HG03108 (cell line): Measurements from ENCODE around the gene PCYT2.

Source experiments
- ATAC-seq: cut with Tn5 transposase; IDR thresholded peaks from one replicate; pipeline ENCODE4 v1.9.1; 2021; ENCODE audit warnings: moderate library complexity; ENCODE audit not compliant: unreplicated experiment

PCYT2 gene

DNA sequence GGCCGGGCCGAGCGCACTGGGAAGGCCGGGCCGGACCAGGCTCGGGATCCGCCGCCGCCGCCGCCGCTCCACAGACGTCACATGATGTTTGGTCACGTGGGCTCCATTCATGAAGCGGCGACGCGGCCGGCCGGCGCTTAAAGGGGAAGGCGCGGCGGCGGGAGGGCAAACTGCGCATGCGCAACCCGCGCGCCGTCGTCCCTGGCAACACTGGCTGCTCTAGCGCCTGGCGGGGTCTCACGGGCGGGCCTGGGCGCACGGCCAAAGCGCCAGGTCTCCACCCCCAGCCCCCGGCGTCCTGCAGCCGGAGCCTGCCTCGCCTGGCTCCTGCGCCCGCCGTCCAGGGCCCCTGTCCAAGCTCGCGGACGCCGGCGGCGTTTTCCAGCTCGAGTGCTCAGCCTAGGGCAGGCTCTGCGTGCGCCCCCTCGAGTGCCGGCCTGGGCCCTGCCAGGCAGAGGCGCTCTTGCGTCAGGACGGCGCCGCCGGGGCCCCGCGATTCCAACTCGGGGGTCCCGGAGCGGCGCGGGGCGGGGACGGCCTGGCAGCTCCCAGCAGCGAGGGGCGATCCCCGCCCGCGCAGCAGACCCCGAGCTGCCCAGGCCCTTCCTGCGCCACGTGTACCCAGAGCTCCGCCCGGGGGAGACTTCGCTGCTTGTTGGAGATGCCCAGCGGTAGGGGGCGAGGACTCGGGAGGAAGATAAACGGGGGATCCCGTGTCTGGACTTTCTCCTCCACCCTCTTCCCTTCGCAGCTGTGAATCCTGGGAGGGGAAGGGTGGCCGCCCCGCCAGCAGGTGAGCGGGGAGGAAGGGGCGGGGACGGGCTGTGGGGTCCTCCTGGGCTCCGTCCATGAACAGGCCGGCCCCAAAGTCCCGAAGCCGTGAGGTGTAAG is 16.7 kb upstream of the PCYT2 start, which contains the start of gene MAFG:
Gene MAFG, minus strand, starts transcription at position 83 of the 891 bp plus-strand sequence. CDS start 4,550 bp downstream, outside the sequence.
- ATAC-seq = peak; percentile 39

DNA sequence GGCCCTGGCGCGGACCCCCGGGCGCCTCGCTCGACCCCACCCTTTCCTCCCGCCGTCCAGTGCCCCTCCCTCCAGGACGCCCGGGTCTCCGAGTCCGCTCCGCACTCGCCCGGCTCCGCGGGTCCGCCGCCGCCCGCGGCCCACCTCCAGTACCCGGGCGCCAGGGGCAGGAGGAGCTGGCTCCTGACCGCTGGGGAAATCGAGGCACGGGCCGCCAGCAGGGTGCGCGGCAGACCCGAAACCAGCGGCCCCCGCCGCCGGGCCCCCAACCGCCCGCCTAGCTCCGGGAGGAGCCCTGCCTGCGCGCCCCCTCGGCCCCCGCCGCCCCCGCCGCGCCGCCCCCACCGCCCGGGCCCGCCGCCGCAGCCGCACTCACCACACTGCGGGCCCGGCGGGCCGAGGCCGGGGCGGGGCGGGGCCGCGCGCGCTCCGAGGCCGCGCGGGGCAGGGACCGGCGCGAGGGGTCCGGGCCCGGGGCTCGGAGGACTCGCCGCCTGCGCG is 16.0 kb upstream of the PCYT2 start:
- ATAC-seq = peak; percentile 7

- ATAC-seq = peak; percentile 8
Observed at GRCh38 chr17:81926451-81927151, 15.4 kb upstream of the PCYT2 start.

- no peak for ATAC-seq
Observed at GRCh38 chr17:81925860-81926450, 14.8 kb upstream of the PCYT2 start.

DNA sequence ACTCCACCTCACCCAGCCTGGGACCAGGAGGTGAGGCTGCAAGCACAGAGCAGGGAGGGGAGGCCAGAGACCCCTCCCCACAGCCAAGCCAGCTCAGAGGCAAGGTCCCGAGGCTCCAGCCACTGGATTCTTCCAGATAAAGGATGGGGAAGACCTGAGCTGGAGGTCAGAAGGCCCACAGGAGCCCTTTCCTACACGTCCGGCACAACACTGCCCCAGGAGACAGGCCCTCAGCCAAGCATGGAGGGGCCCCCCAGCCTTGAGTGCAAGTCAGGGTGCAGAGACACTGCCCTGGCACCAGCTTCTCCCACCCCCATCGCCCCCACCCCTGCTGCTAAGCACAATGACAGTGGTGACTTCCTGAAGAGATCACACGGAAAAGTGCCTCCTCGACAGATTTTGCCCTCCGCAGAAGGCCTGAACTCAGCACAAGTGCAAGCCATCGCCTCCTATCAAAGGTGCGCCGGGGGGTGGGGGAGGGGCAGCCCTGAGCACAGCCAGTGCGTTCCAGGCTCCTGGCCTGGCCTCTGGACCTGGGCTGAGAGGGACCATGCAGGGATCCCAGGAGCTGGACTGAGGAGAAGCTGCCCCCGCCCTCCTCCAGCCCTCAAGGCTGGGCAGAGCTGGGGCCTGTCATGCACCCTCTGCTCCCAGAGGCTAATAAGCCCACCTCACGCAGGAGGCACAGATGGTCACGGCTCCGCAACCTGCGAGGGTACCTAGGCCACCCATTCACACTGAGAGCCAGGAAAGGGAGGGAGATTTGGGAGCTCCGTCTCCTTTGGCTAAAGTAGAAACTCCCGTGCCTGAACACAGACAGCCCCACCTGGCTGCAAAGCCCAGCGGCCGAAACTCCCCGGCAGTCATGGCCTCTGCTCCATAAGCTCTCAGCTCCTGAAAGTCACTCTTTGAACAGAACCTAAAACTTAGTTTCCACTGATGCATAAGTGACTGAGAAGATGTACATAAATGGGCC is 13.6 kb upstream of the PCYT2 start:
- ATAC-seq = no peak

DNA sequence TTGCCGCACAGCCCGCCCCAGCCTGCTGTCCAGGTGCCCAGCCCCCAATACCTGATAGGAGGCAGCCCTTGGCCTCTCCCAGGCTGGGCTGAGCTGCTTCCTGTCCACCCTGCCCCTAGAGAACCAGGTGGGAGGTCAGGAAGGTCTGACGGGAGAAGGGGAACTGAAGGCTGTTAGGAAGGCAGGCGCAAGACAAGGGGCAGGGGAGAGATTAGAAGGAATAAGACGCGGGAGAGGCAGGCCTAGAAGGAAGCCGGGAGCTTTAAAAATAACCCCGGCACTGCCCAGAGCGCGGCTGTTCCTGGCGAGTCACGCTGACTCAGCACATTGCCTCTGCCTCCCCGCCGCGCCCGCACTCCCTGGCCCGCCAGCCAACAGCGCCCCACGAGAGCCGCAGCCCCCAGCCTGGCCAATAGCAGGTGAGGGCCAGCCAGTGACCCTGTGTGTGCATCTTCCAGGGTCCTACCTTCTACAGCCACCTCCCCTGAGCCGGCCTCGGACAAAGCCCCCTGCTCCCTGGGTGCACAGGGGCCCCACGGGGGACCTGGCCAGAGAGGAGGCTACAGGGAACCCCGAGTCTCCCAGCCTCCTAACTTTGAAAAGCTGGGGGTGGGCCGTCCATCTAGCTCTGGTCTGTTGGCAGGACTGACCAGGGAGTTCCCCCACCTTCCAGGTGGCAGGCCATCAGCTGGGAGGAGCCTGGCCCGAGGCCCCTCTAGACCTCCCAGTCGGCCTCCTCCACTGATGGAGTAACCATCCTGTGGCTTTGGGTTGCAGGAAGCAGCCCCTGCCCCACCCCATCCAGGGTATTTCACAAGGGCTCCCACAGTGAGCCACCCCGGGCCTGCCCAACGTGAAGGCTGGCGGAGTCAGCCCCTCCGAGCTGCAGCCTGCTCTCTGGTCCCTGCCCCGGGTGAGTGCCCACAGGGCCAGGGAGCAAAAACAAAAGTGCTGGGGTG is 12.4 kb upstream of the PCYT2 start:
- no peak for ATAC-seq

DNA sequence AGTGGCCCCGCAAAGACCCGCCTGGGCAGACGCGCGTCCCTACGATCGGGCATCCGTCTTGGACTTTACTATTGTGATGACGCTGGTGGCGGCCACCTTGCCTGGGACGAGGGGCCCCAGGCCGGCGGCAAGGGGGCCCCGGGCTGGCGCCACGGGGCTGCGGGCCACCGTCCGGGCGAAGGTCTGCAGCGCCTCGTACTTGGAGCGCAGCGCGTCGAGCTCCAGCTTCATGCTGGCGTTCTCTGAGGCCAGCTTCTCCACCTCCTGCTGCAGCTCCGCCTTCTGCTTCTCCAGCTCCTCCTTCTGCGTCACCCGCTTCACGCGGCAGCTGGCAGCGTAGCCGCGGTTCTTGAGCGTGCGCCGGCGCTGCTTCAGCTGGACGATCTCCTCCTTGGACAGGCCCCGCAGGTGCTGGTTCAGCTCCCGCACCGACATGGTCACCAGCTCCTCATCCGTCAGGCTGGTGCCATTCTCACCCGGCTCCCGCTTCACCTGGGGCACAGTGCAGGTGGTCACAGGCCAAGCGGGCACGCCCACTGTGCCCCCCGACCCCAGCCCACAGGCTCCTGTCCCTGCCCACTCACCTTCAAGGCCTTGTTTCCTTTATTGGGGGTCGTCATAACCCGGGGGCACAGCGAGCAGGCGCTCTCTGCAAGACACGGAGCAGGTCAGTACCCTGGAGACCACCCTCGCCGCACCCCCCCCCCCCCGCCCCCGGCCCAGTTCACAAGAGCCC is 11.5 kb upstream of the PCYT2 start:
- ATAC-seq = no peak

- no peak for ATAC-seq
Observed at GRCh38 chr17:81921996-81922565, 10.9 kb upstream of the PCYT2 start.

- ATAC-seq = no peak
Observed at GRCh38 chr17:81921537-81921862, 10.3 kb upstream of the PCYT2 start.

DNA sequence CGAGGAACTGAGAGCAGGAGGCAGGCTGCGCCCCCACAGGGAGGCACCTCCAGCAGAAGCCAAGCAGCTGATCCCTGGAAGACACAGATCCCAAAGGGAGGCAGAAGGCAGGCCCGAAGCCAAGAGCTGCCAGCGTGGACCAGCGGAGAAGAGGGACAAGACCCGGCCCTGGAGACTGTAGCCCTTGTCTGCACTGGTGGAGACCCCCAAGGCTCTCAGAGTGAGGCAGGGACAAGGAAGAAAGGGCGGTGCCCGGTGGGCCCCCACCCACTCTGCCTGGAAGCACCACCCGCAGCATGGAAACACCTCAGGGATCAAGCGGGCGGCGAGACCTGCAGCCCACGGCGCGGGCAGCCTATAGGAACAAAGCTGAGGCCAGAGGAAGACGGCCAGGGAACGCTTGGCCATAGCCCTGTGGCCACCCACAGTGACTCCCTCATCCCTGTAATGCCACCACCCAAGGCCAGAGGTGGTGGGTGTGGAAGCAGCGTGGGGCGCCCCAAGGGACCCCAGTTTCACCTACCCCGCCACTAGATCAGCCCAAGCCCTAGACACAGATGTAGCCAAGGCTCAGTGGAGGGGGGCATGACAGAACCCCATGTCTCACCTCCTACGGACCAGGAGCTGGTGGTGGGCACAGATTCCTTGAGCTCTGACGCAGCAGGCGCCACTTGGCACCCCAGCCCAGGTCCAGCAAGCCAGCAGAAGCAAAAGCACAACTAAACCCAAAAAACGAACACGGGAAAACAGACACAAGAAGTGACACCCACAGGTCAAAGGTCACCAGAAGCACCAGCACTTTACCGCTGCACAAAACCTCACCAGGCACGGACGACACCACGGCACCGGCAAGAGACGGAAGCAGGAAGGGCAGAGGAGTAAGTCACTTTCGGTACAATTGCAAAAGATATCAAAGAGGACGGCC is 9.7 kb upstream of the PCYT2 start:
- ATAC-seq = no peak

- no peak for ATAC-seq
Observed at GRCh38 chr17:81918832-81919545, 7.8 kb upstream of the PCYT2 start.

DNA sequence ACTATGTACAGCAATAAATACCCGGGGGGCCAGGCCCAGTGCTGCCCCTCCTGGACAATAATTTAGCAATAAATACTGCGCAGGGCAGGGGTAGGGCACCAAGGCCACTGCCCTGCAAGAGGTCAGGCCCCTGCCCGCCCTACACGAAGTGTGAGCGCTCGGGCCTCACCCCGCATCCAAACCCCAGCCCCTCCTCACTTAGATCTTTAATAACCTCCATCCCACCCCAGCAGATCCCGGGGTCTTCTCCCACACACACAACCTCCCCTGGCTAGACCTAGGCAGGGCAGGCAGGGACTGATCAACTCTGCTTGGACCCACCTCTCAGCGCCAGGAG is 7.1 kb upstream of the PCYT2 start:
- ATAC-seq = peak; percentile 10

DNA sequence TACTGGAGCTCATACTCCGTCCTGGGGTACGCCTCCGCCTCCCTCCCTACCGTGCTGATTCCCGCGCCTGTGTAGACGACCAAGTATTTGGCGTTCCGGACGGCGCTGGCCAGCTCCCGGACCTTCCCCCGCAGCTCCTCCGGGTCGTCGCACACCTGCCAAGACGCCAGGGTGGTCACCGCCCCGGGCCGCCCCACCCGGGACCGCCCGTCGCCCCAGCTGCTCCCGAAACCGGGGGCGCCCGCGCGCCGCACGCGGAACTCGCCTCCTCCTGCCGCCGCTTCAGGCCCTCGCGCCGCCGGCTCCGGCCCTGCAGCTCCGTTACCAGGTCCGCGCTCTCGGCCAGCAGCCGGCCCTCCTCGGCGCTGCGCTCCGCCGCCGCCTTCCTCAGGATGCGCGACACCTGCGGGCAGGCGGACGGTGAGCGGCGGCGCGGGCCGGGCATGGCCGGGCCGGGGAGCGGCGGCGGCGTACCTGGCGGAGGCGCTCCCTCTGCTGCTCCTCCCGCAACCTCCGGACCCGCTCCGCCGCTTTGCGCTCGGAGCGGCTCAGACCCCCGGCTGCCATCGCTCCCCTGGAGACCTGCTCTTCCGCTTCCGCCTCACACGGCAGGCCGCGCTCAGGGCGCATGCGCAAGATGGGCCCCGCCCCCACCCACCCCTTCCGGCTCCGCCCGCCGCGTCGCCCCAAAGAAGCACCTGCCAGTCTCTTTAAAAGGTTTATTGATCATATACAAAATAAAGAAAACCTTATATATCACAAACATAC is 6.5 kb upstream of the PCYT2 start, which contains the start of gene SIRT7:
Gene SIRT7, minus strand, starts transcription at position 612 of the 768 bp plus-strand sequence. Its CDS starts 45 bp downstream, at position 567.
- peak; percentile 62 for ATAC-seq

DNA sequence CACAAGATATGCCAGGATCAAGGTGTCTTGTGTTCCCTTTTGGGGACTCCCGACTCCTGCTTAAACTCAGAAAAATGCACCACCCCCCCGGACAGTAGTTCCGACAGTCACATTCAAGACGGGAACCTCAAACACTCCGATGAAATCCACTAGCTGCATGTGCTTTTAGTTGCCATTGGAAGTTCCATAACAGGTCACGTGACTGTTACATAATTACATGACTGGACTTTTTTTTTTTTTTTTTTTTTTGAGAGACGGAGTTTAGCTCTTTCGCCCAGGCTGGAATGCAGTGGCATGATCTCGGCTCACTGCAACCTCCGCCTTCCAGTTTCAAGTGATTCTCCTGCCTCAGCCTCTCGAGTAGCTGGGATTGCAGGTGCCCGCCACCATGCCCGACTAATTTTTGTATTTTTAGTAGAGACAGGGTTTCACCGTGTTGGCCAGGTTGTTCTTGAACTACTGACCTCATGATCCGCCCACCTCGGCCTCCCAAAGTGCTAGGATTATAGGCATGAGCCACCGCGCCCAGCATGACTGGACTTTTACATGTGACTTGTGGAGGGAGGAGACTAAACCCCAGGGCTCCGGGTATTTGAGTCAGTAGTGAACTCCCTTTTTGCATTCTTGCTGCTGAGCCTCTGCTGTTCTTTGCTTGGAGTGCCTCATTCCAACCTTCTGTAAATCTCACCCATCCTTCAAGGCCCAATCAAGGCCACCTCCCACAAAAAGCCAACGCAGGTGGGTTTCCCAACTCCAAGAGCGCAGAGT is 5.2 kb upstream of the PCYT2 start:
- no peak for ATAC-seq

DNA sequence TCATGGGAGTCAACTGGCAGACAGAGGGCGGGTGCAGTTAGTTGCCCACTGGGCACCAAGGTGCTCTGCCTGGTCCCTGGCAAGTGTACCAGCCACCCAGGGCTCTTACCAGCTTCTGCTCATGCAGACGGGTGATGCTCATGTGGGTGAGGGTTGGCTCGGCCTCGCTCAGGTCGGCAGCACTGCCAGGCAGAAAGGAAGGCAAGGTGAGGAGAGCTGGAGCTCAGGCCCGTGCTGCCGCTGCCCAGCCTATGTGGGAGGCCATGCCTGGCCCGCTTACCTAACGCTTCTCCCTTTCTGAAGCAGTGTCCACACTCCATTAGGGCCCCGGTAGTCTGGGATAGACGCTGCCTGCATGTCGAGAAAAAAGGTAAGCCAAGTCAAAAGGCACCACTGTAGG is 4.1 kb upstream of the PCYT2 start:
- no peak for ATAC-seq
